ENCODE results near the gene GAS6.

GAS6 gene

GRCh38 chr13:113864273-113864890, 506 bp upstream of the GAS6 start:
- DNase-seq = no peak

GRCh38 chr13:113862931-113863523, 849 bp downstream of the GAS6 start:
- no peak for DNase-seq

GRCh38 chr13:113862191-113862930, 1.5 kb downstream of the GAS6 start:
- DNase-seq = no peak

GRCh38 chr13:113861433-113862030, 2.3 kb downstream of the GAS6 start:
- no peak for DNase-seq

GRCh38 chr13:113860665-113861432, 3.0 kb downstream of the GAS6 start:
- DNase-seq = no peak

- no peak for DNase-seq
Measured at GRCh38 chr13:113860051-113860664, 3.7 kb downstream of the GAS6 start.

- no peak for DNase-seq
Measured at GRCh38 chr13:113859311-113860050, 4.4 kb downstream of the GAS6 start.

- DNase-seq = no peak
Measured at GRCh38 chr13:113857531-113858195, 6.2 kb downstream of the GAS6 start.

GRCh38 chr13:113856716-113857065, 7.2 kb downstream of the GAS6 start:
- DNase-seq = no peak

GRCh38 chr13:113855931-113856715, 7.8 kb downstream of the GAS6 start:
- no peak for DNase-seq

GRCh38 chr13:113855012-113855921, 8.6 kb downstream of the GAS6 start:
- DNase-seq = no peak

- DNase-seq = no peak
Measured at GRCh38 chr13:113854238-113855011, 9.5 kb downstream of the GAS6 start.

- no peak for DNase-seq
Measured at GRCh38 chr13:113853518-113854237, 10.2 kb downstream of the GAS6 start.

- DNase-seq = no peak
Measured at GRCh38 chr13:113852536-113853517, 11.0 kb downstream of the GAS6 start.

- DNase-seq = no peak
Measured at GRCh38 chr13:113851826-113852535, 11.9 kb downstream of the GAS6 start.

- no peak for DNase-seq
Measured at GRCh38 chr13:113851480-113851803, 12.4 kb downstream of the GAS6 start.
